Neural cell (in vitro differentiated cells): ENCODE results near the gene PRDM15. TPM values are rescaled to one million over a fixed set of nuclear protein-coding genes. Genes with fewer than 3 reads are reported as not detected.

Source experiments
- H2AFZ ChIP-seq: fragments of 200-600, 300-800 bp; sonication (generic), shearing (Covaris generic); 2 replicates; pipeline ENCODE4 v1.6.0; 2014; ENCODE audit warnings: low read depth, mild to moderate bottlenecking, antibody characterized with exemption, low read length, moderate library complexity
- H3F3A ChIP-seq: fragments of 200-600 bp; shearing (Covaris generic); 2 replicates; pipeline ENCODE4 v1.6.1; 2016; ENCODE audit warnings: mild to moderate bottlenecking, moderate library complexity, mixed read lengths, antibody characterized with exemption, low read length; ENCODE audit not compliant: insufficient read depth, poor library complexity, severe bottlenecking
- H3K27ac ChIP-seq: fragments of 200-600, 300-800 bp; sonication (generic), shearing (Covaris generic); 2 replicates; pipeline ENCODE4 v1.5.1; 2014; ENCODE audit warnings: mild to moderate bottlenecking, low read length, moderate library complexity
- H3K27me3 ChIP-seq: fragments of 300-800, 200-600 bp; sonication (generic), shearing (Covaris generic); 2 replicates; pipeline ENCODE4 v1.6.0; 2014; ENCODE audit warnings: mild to moderate bottlenecking, low read depth, low read length, moderate library complexity; ENCODE audit not compliant: insufficient read depth
- H3K36me3 ChIP-seq: fragments of 300-800, 200-600 bp; sonication (generic), shearing (Covaris generic); 2 replicates; pipeline ENCODE4 v1.5.1; 2014; ENCODE audit warnings: mild to moderate bottlenecking, antibody characterized with exemption, low read length, moderate library complexity; ENCODE audit not compliant: insufficient read depth
- H3K4me2 ChIP-seq: fragments of 300-800, 200-600 bp; sonication (generic), shearing (Covaris generic); 2 replicates; pipeline ENCODE4 v1.6.0; 2014; ENCODE audit warnings: mild to moderate bottlenecking, low read length
- H3K4me3 ChIP-seq: fragments of 300-800, 200-600 bp; sonication (generic), shearing (Covaris generic); 2 replicates; pipeline ENCODE4 v1.5.1; 2014; ENCODE audit warnings: mild to moderate bottlenecking, low read length, moderate library complexity
- H3K79me2 ChIP-seq: fragments of 200-600 bp; shearing (Covaris generic); replicated peaks from 2 replicates; pipeline ENCODE4 v1.6.0; 2014; ENCODE audit warnings: mild to moderate bottlenecking, low read length, moderate library complexity; ENCODE audit not compliant: insufficient read depth
- H3K9ac ChIP-seq: fragments of 300-800, 200-600 bp; sonication (generic), shearing (Covaris generic); 2 replicates; pipeline ENCODE4 v1.6.1; 2016; ENCODE audit warnings: mild to moderate bottlenecking, low read length, mixed read lengths
- H3K9me2 ChIP-seq: fragments of 200-600 bp; shearing (Covaris generic); 2 replicates; pipeline ENCODE4 v1.6.1; 2016; ENCODE audit warnings: mild to moderate bottlenecking, low read length, mixed read lengths; ENCODE audit not compliant: insufficient read depth
- H3K9me3 ChIP-seq: fragments of 200-600, 300-800 bp; sonication (generic), shearing (Covaris generic); 2 replicates; pipeline ENCODE4 v1.6.1; 2016; ENCODE audit warnings: mild to moderate bottlenecking, mixed run types, low read length, moderate library complexity, mixed read lengths
- H4K20me1 ChIP-seq: fragments of 200-600 bp; shearing (Covaris generic); 2 replicates; pipeline ENCODE4 v1.6.1; 2016; ENCODE audit warnings: mild to moderate bottlenecking, mixed run types; ENCODE audit not compliant: insufficient read depth
- EP300 ChIP-seq: fragments of 450-650 bp; conservative IDR thresholded peaks from 2 replicates; pipeline ENCODE4 v1.6.1; 2014; ENCODE audit warnings: antibody characterized with exemption, mild to moderate bottlenecking, moderate library complexity; ENCODE audit not compliant: poor library complexity, severe bottlenecking
- EZH2 ChIP-seq: fragments of 200-600, 300-800 bp; shearing (Covaris generic), sonication (generic); IDR thresholded peaks from 2 replicates; pipeline ENCODE4 v1.6.1; 2014; ENCODE audit warnings: antibody characterized with exemption, low read length, borderline replicate concordance, mild to moderate bottlenecking; ENCODE audit not compliant: insufficient read depth, poor library complexity, severe bottlenecking
- MXI1 ChIP-seq: fragments of 450-650 bp; conservative IDR thresholded peaks from 2 replicates; pipeline ENCODE4 v1.6.1; 2014; ENCODE audit warnings: antibody characterized with exemption, mild to moderate bottlenecking; ENCODE audit not compliant: poor library complexity, severe bottlenecking
- POLR2AphosphoS5 ChIP-seq: IDR thresholded peaks from 2 replicates; pipeline ENCODE4 v1.6.1; 2012
- RAD21 ChIP-seq: fragments of 450-650 bp; conservative IDR thresholded peaks from 2 replicates; pipeline ENCODE4 v1.6.1; 2014; ENCODE audit warnings: antibody characterized with exemption, mild to moderate bottlenecking, moderate library complexity
- SMC3 ChIP-seq: fragments of 450-650 bp; conservative IDR thresholded peaks from 2 replicates; pipeline ENCODE4 v1.6.1; 2014; ENCODE audit warnings: antibody characterized with exemption, mild to moderate bottlenecking, moderate library complexity; ENCODE audit not compliant: poor library complexity
- TAF1 ChIP-seq: IDR thresholded peaks from 2 replicates; pipeline ENCODE4 v1.6.1; 2012; ENCODE audit warnings: low read depth
- polyA plus RNA-seq: library from polyadenylated mRNA; depleted of rRNA; stranded (reverse); fragments of >200 nt; gene quantifications from 2 replicates; pipeline ENCODE4 v1.2.3, GENCODE V29; 2014
- TF ChIP-seq, protein P1 (sequence below): fragments of 450-650 bp; IDR thresholded peaks from 2 replicates; pipeline ENCODE4 v1.5.1; 2014; ENCODE audit warnings: antibody characterized with exemption, mild to moderate bottlenecking, moderate library complexity; ENCODE audit not compliant: poor library complexity, severe bottlenecking
- TF ChIP-seq, protein P2 (sequence below): IDR thresholded peaks from 2 replicates; pipeline ENCODE4 v1.6.1; 2012; ENCODE audit warnings: borderline replicate concordance

Gene PRDM15
- polyA plus RNA-seq, 1 donor from 2014 or later, result 4.1 TPM

DNA sequence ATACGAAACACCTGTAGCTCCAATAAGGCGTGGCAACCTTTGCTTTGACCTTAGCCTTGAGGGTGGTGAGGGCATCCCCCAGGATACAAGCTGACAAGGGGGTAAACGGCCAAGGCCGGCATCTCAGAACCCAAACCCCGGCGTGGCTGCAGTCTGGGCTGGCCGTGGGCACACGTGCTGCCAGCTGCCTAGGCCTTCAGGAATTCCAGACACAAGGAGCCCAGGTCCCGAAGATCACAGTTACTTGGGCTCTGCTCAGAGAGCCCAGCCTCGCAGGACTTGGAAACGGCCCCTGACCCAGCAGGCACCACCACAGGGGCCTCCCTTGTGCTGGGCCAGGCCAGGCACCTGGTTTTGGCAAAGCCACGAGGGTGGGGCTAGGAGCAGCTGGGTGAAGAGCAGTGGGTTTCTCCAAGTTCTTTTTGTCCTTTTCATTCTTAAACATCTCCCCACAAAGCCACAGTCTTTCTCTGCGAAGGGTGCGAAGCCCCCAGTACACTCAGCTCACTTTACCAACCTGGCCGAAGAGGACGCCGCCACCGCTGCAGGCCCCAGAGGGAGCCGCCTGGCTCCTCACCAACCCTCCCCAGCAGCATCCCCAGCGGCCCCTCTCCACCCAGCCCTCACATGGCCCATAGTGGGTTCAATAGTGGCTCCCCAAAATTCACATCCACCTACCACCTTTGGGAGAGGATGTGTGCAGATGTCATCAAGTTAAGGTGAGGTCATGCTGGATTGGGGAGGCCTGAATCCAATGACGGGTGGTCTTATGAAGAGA is 26.8 kb downstream of the PRDM15 start:
- Histone ChIP-seq H3K36me3 (no peaks in the 10 kb centered on the region), H4K20me1 (no peaks in the 10 kb centered on the region), H3K4me3 (no peak overlapping the region), H3K79me2 (no peaks in the 10 kb centered on the region), H3K9me3 (no peaks in the 10 kb centered on the region), H3F3A (no peaks in the 10 kb centered on the region), H3K9ac (no peak overlapping the region), H2AFZ (no peak overlapping the region), H3K9me2 (no peaks in the 10 kb centered on the region), H3K4me2 (no peak overlapping the region), H3K27me3 (no peaks in the 10 kb centered on the region), H3K27ac (no peak overlapping the region)
- TF ChIP-seq, protein P1, sequence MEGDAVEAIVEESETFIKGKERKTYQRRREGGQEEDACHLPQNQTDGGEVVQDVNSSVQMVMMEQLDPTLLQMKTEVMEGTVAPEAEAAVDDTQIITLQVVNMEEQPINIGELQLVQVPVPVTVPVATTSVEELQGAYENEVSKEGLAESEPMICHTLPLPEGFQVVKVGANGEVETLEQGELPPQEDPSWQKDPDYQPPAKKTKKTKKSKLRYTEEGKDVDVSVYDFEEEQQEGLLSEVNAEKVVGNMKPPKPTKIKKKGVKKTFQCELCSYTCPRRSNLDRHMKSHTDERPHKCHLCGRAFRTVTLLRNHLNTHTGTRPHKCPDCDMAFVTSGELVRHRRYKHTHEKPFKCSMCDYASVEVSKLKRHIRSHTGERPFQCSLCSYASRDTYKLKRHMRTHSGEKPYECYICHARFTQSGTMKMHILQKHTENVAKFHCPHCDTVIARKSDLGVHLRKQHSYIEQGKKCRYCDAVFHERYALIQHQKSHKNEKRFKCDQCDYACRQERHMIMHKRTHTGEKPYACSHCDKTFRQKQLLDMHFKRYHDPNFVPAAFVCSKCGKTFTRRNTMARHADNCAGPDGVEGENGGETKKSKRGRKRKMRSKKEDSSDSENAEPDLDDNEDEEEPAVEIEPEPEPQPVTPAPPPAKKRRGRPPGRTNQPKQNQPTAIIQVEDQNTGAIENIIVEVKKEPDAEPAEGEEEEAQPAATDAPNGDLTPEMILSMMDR, result no peak
- TF ChIP-seq EP300, result no peak
- no peak for TF ChIP-seq EZH2
- TF ChIP-seq MXI1, result no peak
- TF ChIP-seq SMC3, result no peak
- TF ChIP-seq RAD21, result no peak
- no peak for TF ChIP-seq POLR2AphosphoS5
- TF ChIP-seq TAF1, result no peak
- TF ChIP-seq, protein P2, sequence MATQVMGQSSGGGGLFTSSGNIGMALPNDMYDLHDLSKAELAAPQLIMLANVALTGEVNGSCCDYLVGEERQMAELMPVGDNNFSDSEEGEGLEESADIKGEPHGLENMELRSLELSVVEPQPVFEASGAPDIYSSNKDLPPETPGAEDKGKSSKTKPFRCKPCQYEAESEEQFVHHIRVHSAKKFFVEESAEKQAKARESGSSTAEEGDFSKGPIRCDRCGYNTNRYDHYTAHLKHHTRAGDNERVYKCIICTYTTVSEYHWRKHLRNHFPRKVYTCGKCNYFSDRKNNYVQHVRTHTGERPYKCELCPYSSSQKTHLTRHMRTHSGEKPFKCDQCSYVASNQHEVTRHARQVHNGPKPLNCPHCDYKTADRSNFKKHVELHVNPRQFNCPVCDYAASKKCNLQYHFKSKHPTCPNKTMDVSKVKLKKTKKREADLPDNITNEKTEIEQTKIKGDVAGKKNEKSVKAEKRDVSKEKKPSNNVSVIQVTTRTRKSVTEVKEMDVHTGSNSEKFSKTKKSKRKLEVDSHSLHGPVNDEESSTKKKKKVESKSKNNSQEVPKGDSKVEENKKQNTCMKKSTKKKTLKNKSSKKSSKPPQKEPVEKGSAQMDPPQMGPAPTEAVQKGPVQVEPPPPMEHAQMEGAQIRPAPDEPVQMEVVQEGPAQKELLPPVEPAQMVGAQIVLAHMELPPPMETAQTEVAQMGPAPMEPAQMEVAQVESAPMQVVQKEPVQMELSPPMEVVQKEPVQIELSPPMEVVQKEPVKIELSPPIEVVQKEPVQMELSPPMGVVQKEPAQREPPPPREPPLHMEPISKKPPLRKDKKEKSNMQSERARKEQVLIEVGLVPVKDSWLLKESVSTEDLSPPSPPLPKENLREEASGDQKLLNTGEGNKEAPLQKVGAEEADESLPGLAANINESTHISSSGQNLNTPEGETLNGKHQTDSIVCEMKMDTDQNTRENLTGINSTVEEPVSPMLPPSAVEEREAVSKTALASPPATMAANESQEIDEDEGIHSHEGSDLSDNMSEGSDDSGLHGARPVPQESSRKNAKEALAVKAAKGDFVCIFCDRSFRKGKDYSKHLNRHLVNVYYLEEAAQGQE, result no peak

DNA sequence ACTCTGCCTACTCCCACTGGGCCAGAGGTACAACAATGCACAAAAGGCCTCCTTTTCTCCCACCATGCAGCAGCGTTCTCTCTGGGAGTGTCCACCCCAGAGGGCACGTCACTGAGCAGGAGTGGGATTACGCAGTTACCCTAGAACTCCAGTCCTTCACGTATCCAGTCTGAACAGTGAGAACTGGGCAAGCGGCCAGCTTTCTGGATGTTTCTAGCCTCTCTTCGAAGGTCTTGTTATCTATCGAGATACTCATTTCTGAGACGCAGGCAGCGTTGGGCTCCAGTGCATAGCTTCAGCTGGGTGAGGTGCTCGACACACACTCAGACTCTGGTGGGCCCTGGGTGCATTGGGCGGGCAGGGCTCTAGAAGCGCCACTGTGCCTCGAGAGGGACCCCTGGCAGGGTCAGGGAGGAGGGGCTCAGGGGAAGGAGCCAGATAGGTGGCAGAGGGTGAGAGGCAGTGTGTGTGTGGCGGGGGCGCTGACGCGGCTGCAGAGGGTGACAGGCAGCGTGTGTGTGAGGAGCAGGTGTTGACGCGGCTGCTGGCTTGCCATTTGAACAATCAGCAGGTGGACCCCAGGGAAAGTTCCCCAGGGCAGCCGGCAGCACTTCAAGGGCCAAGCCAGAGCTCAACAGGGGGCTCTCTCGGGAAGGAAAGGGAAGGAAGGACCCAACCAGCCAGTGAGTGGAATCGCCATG is 27.9 kb downstream of the PRDM15 start:
- Histone ChIP-seq H3K4me2 (no peak overlapping the region), H2AFZ (no peak overlapping the region), H3K27ac (no peak overlapping the region), H3K36me3 (no peaks in the 10 kb centered on the region), H3K9me2 (no peaks in the 10 kb centered on the region), H3K9me3 (no peaks in the 10 kb centered on the region), H3K27me3 (no peaks in the 10 kb centered on the region), H3K9ac (no peak overlapping the region), H3K4me3 (no peak overlapping the region), H3K79me2 (no peaks in the 10 kb centered on the region), H3F3A (no peaks in the 10 kb centered on the region), H4K20me1 (no peaks in the 10 kb centered on the region)
- TF ChIP-seq, protein P1, result no peak
